ENCODE measurements around the gene ACTL6B.

Gene ACTL6B

GRCh38 chr7:100632951-100633717 lies 23.1 kb downstream of the ACTL6B start:
- Mint-ChIP-seq H3K4me3 (peak overlapping the region; percentile 87), H3K9me3 (no peaks in the 10 kb centered on the region), H3K36me3 (ENCODE audit: low read depth) (peaks cover 11% of the 10 kb centered on the region), H3K27ac (peak overlapping the region; percentile 86), H3K27me3 (ENCODE audit: low read depth) (peaks cover 3% of the 10 kb centered on the region), H3K4me1 (ENCODE audit: low read depth) (peaks cover 27% of the 10 kb centered on the region)
- DNase-seq (ENCODE audit: low spot score), result peak; percentile 63

DNA sequence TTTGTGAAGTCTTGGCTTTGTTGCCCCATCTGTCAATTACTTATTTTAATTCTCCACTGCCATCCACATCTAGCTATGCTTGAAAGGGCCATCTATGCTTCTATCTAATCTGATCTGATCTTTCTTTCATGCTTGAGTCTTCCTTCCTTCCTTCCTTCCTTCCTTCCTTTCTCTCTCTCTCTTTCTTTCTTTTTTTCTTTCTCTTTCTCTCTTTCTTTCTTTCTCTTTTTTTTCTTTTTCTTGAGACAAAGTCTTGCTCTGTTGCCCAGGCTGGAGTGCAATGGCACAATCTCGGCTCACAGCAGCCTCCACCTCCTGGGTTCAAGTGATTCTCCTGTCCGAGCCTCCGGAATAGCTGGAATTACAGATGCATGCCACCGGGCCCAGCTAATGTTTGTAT lies 26.2 kb downstream of the ACTL6B start:
- Mint-ChIP-seq H3K27ac (peak overlapping the region; percentile 56), H3K27me3 (ENCODE audit: low read depth) (peaks cover 3% of the 10 kb centered on the region), H3K4me1 (ENCODE audit: low read depth) (peaks cover 38% of the 10 kb centered on the region), H3K36me3 (ENCODE audit: low read depth) (peaks cover 15% of the 10 kb centered on the region), H3K4me3 (peak overlapping the region; percentile 17), H3K9me3 (no peaks in the 10 kb centered on the region)
- no peak for DNase-seq (ENCODE audit: low spot score)

- DNase-seq (ENCODE audit: low spot score), result no peak
- no peaks in the 10 kb centered on the region for H3K9me3 Mint-ChIP-seq
- H3K27me3 Mint-ChIP-seq (ENCODE audit: low read depth), result no peaks in the 10 kb centered on the region
- peaks cover 40% of the 10 kb centered on the region for H3K4me1 Mint-ChIP-seq (ENCODE audit: low read depth)
- peak overlapping the region; percentile 55 for H3K27ac Mint-ChIP-seq
- H3K36me3 Mint-ChIP-seq (ENCODE audit: low read depth), result peaks cover 16% of the 10 kb centered on the region
- peak overlapping the region; percentile 34 for H3K4me3 Mint-ChIP-seq
Measured at GRCh38 chr7:100629117-100629716, 27.0 kb downstream of the ACTL6B start.

GRCh38 chr7:100627238-100627549 lies 29.1 kb downstream of the ACTL6B start:
- Mint-ChIP-seq H3K4me3 (peak overlapping the region; percentile 82), H3K4me1 (ENCODE audit: low read depth) (peaks cover 36% of the 10 kb centered on the region), H3K36me3 (ENCODE audit: low read depth) (peaks cover 24% of the 10 kb centered on the region), H3K27ac (peak overlapping the region; percentile 84), H3K27me3 (ENCODE audit: low read depth) (no peaks in the 10 kb centered on the region), H3K9me3 (no peaks in the 10 kb centered on the region)
- no peak for DNase-seq (ENCODE audit: low spot score)

GRCh38 chr7:100626530-100627237 lies 29.6 kb downstream of the ACTL6B start:
- H3K27ac Mint-ChIP-seq, result peak overlapping the region; percentile 84
- H3K27me3 Mint-ChIP-seq (ENCODE audit: low read depth), result no peaks in the 10 kb centered on the region
- DNase-seq (ENCODE audit: low spot score), result peak; percentile 78
- H3K36me3 Mint-ChIP-seq (ENCODE audit: low read depth), result peaks cover 25% of the 10 kb centered on the region
- H3K9me3 Mint-ChIP-seq, result no peaks in the 10 kb centered on the region
- peaks cover 36% of the 10 kb centered on the region for H3K4me1 Mint-ChIP-seq (ENCODE audit: low read depth)
- peak overlapping the region; percentile 82 for H3K4me3 Mint-ChIP-seq

GRCh38 chr7:100626055-100626454 lies 30.2 kb downstream of the ACTL6B start:
- H3K4me3 Mint-ChIP-seq, result peak overlapping the region; percentile 82
- H3K36me3 Mint-ChIP-seq (ENCODE audit: low read depth), result peaks cover 28% of the 10 kb centered on the region
- H3K9me3 Mint-ChIP-seq, result no peaks in the 10 kb centered on the region
- peaks cover 38% of the 10 kb centered on the region for H3K4me1 Mint-ChIP-seq (ENCODE audit: low read depth)
- no peak for DNase-seq (ENCODE audit: low spot score)
- H3K27me3 Mint-ChIP-seq (ENCODE audit: low read depth), result no peaks in the 10 kb centered on the region
- H3K27ac Mint-ChIP-seq, result peak overlapping the region; percentile 84

GRCh38 chr7:100623951-100624824 lies 32.1 kb downstream of the ACTL6B start:
- Mint-ChIP-seq H3K9me3 (no peaks in the 10 kb centered on the region), H3K27ac (peak overlapping the region; percentile 93), H3K27me3 (ENCODE audit: low read depth) (no peaks in the 10 kb centered on the region), H3K4me1 (ENCODE audit: low read depth) (peaks cover 32% of the 10 kb centered on the region), H3K36me3 (ENCODE audit: low read depth) (peaks cover 27% of the 10 kb centered on the region), H3K4me3 (peak overlapping the region; percentile 55)
- no peak for DNase-seq (ENCODE audit: low spot score)

DNA sequence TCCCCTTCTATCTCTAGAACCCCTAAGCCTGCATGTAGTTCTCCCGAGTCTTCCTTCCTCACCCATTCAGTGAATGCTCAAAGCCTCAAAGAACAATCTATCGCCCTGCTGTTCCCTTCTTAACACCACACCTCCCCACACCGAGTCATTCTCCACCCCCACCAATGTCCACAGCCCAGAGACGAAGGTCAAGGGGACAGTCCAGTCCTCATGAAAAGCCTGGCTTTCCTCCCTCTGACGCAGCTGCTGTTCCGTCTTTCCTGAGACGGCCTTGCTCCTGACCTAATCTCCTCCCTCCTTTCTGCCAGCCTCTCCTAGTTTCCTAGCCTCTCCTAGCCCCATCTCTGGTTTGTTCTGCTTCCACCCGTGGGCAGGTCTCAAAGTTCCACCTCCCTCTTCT lies 34.7 kb downstream of the ACTL6B start:
- H3K4me1 Mint-ChIP-seq (ENCODE audit: low read depth), result peaks cover 30% of the 10 kb centered on the region
- DNase-seq (ENCODE audit: low spot score), result no peak
- H3K27ac Mint-ChIP-seq, result peak overlapping the region; percentile 70
- peaks cover 22% of the 10 kb centered on the region for H3K36me3 Mint-ChIP-seq (ENCODE audit: low read depth)
- H3K27me3 Mint-ChIP-seq (ENCODE audit: low read depth), result no peaks in the 10 kb centered on the region
- no peak overlapping the region for H3K4me3 Mint-ChIP-seq
- no peaks in the 10 kb centered on the region for H3K9me3 Mint-ChIP-seq

- Mint-ChIP-seq H3K4me1 (ENCODE audit: low read depth) (peaks cover 24% of the 10 kb centered on the region), H3K4me3 (no peak overlapping the region), H3K27me3 (ENCODE audit: low read depth) (no peaks in the 10 kb centered on the region), H3K27ac (no peak overlapping the region), H3K36me3 (ENCODE audit: low read depth) (peaks cover 22% of the 10 kb centered on the region), H3K9me3 (no peaks in the 10 kb centered on the region)
- no peak for DNase-seq (ENCODE audit: low spot score)
Measured at GRCh38 chr7:100620804-100621203, 35.4 kb downstream of the ACTL6B start.

DNA sequence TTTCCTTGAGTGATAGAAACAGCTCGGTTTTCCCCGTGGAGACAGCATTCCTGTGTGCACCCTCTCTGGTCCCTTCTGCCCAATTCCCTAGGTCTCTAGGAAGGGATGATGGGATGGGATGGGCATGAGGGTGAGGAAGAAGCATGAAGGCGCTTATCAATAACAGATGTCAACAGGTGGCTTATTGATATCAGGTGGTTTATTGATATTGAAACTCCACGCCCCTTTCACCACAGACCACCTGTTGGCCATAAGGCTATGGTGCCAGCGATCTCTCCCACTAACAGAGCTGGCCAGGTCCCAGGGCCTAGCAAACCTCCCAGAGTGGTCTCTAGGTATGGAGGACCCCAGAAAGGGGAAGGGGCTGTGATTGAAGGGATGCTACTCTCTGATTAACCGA lies 36.0 kb downstream of the ACTL6B start:
- peaks cover 20% of the 10 kb centered on the region for H3K4me1 Mint-ChIP-seq (ENCODE audit: low read depth)
- peaks cover 25% of the 10 kb centered on the region for H3K36me3 Mint-ChIP-seq (ENCODE audit: low read depth)
- H3K9me3 Mint-ChIP-seq, result no peaks in the 10 kb centered on the region
- DNase-seq (ENCODE audit: low spot score), result no peak
- no peaks in the 10 kb centered on the region for H3K27me3 Mint-ChIP-seq (ENCODE audit: low read depth)
- no peak overlapping the region for H3K27ac Mint-ChIP-seq
- H3K4me3 Mint-ChIP-seq, result no peak overlapping the region

- Mint-ChIP-seq H3K9me3 (no peaks in the 10 kb centered on the region), H3K27me3 (ENCODE audit: low read depth) (no peaks in the 10 kb centered on the region), H3K27ac (no peak overlapping the region), H3K4me3 (peak overlapping the region; percentile 68), H3K4me1 (ENCODE audit: low read depth) (peaks cover 10% of the 10 kb centered on the region), H3K36me3 (ENCODE audit: low read depth) (peaks cover 17% of the 10 kb centered on the region)
- DNase-seq (ENCODE audit: low spot score), result no peak
Measured at GRCh38 chr7:100614308-100614861, 41.9 kb downstream of the ACTL6B start.

DNA sequence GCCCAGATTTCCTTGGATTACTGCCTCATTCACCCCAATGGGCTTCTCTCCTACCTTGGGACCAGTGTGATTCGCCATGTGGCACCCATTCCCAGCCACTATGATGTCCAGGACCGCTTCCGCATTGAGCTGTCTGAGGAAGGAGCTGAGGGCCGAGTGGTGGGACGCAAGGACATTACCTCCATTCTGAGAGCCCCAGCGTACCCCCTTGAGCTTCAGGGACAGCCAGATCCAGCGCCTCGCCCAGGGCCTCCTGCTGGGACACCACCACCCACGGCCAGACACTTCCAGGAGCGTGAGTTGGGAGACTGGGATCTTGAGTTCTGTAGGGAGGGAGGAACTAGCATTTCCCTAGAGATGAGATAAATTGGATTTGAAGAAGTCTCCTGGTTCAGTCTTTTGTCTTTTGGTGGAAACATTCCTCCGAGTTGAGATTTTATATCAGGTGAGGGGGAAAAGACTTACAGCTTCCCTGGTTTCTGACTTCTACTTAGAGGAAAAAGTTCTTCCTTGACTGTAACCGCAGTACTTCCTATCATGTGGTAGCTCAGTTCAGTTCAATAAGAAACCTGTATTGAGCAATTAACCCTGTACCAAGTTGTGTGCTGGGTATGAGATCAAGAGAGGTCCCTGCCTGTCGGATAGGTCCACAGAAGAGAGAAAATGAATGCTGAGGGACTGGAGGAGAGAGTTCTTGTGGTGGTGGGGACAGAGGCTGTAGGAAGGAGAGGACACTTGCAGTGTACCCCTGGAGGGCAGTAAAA lies 42.7 kb downstream of the ACTL6B start:
- H3K27me3 Mint-ChIP-seq (ENCODE audit: low read depth), result no peaks in the 10 kb centered on the region
- H3K4me1 Mint-ChIP-seq (ENCODE audit: low read depth), result peaks cover 10% of the 10 kb centered on the region
- DNase-seq (ENCODE audit: low spot score), result no peak
- H3K27ac Mint-ChIP-seq, result peak overlapping the region; percentile 1
- H3K4me3 Mint-ChIP-seq, result peak overlapping the region; percentile 68
- H3K9me3 Mint-ChIP-seq, result no peaks in the 10 kb centered on the region
- H3K36me3 Mint-ChIP-seq (ENCODE audit: low read depth), result peaks cover 17% of the 10 kb centered on the region
